ENCODE measurements around the gene FGF14. TPM values are rescaled to one million over a fixed set of nuclear protein-coding genes. Genes with fewer than 3 reads are reported as not detected.

FGF14 gene
- total RNA-seq, 1 donor from 2014 or later: not detected

DNA sequence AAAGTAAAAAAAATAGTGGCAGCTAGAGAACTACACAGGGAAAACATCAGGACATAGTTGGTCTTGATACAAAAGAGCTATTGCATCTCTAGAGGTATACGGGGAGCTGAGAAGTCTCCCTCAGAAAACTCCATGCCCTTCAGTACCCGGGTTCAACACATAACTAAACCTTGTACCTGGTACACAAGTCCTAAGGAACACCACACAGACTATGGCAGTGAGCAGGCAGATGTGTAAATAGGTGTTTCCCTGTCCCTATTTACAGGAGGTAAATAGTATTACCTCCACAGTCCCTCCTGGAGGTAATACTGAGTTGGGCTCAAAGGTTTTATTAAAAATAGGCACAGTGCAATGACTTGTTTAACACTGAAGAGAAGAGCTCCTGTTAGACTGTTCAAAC, 5.9 kb downstream of the FGF14 start:
- no peak for DNase-seq (ENCODE audit: low read depth)
- no peak for FAIRE-seq
- Histone ChIP-seq H3K36me3 (ENCODE audit: control insufficient read depth, insufficient read depth, low read length) (no peaks in the 10 kb centered on the region), H3K27me3 (ENCODE audit: control insufficient read depth, insufficient read depth, low read length) (peaks cover 10% of the 10 kb centered on the region), H3K4me3 (ENCODE audit: low read depth, low read length) (no peak overlapping the region)
- no peak for TF ChIP-seq CTCF (IDR thresholded peaks at IDR 0.05; ENCODE audit: insufficient read depth, low read length, severe bottlenecking)

DNA sequence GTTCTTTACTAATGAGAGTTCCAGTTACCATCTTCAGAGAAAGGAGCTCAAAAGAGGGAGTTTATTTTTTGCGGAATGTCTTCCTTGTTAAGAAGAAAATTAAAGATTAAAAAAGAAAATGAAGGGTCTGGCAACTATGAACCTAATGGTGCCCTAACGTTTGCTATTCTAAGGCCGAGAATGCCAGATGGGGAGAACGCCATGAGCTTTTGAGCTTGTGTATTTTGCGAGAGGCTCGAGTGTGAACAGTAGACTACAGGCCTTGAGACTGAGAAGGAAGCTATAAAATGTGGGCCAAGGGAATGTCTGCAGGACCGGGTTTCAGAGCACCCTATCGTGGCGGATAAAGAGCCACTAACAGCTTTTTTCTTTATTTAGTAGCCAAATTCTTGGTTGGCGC, 6.7 kb downstream of the FGF14 start:
- DNase-seq (ENCODE audit: low read depth) (no peak), FAIRE-seq (no peak)
- Histone ChIP-seq H3K4me3 (ENCODE audit: low read depth, low read length) (no peak overlapping the region), H3K27me3 (ENCODE audit: control insufficient read depth, insufficient read depth, low read length) (peaks cover 9% of the 10 kb centered on the region), H3K36me3 (ENCODE audit: control insufficient read depth, insufficient read depth, low read length) (no peaks in the 10 kb centered on the region)
- no peak for TF ChIP-seq CTCF (IDR thresholded peaks at IDR 0.05; ENCODE audit: insufficient read depth, low read length, severe bottlenecking)

- Histone ChIP-seq H3K36me3 (ENCODE audit: control insufficient read depth, insufficient read depth, low read length) (no peaks in the 10 kb centered on the region), H3K4me3 (ENCODE audit: low read depth, low read length) (peak overlapping the region; percentile 70), H3K27me3 (ENCODE audit: control insufficient read depth, insufficient read depth, low read length) (peaks cover 3% of the 10 kb centered on the region)
- TF ChIP-seq CTCF (IDR thresholded peaks at IDR 0.05; ENCODE audit: insufficient read depth, low read length, severe bottlenecking): peak; percentile 55
- DNase-seq (ENCODE audit: low read depth) (peak; percentile 66), FAIRE-seq (no peak)
These were observed 7.4 kb downstream of the FGF14 start for GRCh38 chr13:102394158-102395053.

- peak; percentile 40 for FAIRE-seq
- Histone ChIP-seq H3K36me3 (ENCODE audit: control insufficient read depth, insufficient read depth, low read length) (no peaks in the 10 kb centered on the region), H3K4me3 (ENCODE audit: low read depth, low read length) (no peak overlapping the region), H3K27me3 (ENCODE audit: control insufficient read depth, insufficient read depth, low read length) (peaks cover 1% of the 10 kb centered on the region)
- TF ChIP-seq CTCF (IDR thresholded peaks at IDR 0.05; ENCODE audit: insufficient read depth, low read length, severe bottlenecking): no peak
- DNase-seq (ENCODE audit: low read depth): peak; percentile 58
These were observed 9.2 kb downstream of the FGF14 start for GRCh38 chr13:102392481-102393209.

DNA sequence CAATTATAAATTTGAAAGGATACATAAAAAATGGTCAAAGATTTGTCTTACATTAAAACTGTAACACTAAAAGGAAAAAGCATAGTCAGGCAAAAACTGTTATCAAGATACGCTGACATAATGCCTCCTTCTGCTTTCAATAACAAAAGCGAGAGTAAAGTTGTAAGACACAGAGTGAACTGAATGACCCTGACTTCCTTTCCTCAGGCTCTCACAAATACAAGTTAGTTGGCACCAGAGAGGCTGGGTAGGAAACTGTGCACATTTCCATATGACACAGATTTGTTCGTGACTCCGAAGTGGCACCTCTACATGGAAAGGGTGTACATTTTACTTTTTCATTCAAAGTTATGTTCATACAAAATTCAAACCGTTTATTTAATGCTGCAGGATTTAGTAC, 15.4 kb downstream of the FGF14 start:
- DNase-seq (ENCODE audit: low read depth): no peak
- H3K4me3 ChIP-seq (ENCODE audit: low read depth, low read length): no peak overlapping the region
- no peak for FAIRE-seq

More for the DNA sequence above, 15.4 kb downstream of the FGF14 start:
- Histone ChIP-seq H3K27me3 (ENCODE audit: control insufficient read depth, insufficient read depth, low read length) (no peaks in the 10 kb centered on the region), H3K36me3 (ENCODE audit: control insufficient read depth, insufficient read depth, low read length) (no peaks in the 10 kb centered on the region)
- no peak for TF ChIP-seq CTCF (IDR thresholded peaks at IDR 0.05; ENCODE audit: insufficient read depth, low read length, severe bottlenecking)

Measured in bronchial epithelial cell (primary cell).